ENCODE data around the gene ZSCAN32.

The ZSCAN32 gene

GRCh38 chr16:3355589-3355988 is 45.2 kb downstream of the ZSCAN32 start, which contains the start of gene OR2C1:
Gene OR2C1, plus strand, starts transcription at chr16:3355889. Its CDS starts 52 bp downstream, at chr16:3355941.
- no peak for DNase-seq

DNA sequence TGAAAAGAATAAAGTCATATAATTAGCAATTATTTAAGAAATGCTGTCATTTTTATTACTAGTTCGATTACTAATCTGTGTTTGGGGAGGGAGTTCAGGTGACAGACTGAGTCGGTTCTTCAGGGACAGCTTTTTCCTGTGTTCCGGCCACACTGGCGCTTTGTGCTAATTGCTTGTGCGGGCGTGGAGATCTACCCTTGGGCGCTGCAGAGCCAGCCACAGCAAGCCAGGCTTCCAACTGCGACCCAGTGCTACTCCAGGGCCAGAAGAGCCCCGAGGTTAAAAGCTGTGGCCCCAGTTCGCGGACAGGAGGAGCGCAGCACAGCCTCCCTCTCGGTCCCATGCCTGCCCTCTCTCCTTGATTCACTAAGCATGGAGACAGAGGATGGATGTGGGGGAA is 51.6 kb downstream of the ZSCAN32 start:
- no peak for DNase-seq

DNA sequence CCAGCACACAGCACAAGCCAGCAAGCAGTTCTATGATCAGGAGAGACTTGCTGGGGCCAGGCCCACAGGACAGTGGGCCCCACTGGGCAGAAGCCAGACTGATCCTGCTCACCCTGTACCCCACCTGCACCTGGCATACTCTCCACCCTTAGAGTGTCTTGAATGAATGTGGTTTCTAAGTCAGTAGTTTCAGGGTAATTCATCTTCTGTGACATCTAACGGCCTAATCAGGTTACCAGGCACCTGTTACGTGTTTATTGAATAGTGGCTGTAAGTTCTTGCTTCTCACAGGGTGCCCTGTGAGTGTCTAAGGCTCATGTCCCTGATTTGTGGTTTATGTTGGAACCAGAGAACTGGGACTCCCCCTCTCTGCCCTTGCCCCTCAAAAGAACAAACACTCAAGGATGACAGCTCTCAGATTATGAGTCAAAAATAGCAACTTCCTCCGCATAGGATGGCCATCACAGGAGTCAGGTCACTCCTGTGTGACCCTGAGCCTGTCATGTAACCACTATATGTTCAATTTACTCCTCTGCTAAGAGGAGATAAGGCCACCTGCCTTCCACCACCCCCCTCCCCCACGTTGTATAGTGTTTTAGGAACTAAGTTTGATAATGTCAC is 52.1 kb downstream of the ZSCAN32 start:
- DNase-seq: no peak

DNA sequence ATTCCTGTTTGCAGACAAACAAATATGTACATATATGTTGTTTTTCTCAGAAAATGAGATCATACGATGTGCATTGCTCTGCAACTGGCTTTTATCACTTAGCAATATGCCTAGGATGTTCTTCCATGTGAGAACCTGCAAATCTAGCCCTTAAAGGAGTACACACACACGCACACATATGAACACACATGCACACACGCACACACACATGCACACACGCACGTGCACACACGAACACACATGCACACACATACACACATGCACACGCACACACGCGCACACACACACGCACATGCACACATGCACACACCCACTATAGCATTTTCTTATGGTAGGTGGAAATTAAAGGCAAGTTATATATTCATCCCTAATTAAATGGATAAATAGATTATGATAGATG is 53.2 kb downstream of the ZSCAN32 start:
- no peak for DNase-seq

- DNase-seq: no peak
These were observed 54.8 kb downstream of the ZSCAN32 start for GRCh38 chr16:3346041-3346440.

Data from NCI-H1694 (cell line).